HG03575 (cell line): ENCODE data around the gene SHBG.
"Not testable (repeated sequence)": the region's sequence is repeated elsewhere in the genome, so short reads cannot be mapped to it uniquely, and the experiment has no call there.

Source experiments
- ATAC-seq: cut with Tn5 transposase; IDR thresholded peaks from one replicate; pipeline ENCODE4 v1.9.1; 2021; ENCODE audit not compliant: unreplicated experiment, insufficient number of reproducible peaks, low FRiP score; ENCODE audit errors: extremely low read depth

SHBG gene

DNA sequence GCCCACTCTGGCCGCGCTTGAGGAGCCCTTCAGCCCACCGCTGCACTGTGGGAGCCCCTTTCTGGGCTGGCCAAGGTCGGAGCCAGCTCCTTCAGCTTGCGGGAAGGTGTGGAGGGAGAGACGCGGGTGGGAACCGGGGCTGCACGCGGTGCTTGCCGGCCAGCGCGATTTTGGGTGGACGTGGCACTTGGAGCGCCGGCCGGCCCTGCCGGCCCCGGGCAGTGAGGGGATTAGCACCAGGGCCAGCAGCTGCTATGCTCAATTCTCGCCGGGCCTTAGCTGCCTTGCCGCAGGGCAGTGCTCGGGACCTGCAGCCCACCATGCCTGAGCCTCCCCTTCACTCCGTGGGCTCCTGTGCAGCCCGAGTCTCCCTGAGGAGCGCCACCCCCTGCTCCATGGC is 10.8 kb downstream of the SHBG start:
- no peak for ATAC-seq

DNA sequence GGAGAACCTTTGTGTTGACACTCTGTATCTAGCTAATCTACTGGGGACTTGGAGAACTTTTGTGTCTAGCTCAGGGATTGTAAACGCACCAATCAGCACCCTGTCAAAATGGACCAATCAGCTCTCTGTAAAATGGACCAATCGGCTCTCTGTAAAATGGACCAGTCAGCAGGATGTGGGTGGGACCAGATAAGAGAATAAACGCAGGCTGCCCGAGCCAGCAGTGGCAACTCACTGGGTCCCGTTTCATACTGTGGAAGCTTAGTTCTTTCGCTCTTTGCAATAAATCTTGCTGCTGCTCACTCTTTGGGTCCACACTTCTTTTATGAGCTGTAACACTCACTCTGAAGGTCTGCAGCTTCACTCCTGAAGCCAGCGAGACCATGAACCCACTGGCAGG is 11.7 kb downstream of the SHBG start:
- not testable (repeated sequence) for ATAC-seq

DNA sequence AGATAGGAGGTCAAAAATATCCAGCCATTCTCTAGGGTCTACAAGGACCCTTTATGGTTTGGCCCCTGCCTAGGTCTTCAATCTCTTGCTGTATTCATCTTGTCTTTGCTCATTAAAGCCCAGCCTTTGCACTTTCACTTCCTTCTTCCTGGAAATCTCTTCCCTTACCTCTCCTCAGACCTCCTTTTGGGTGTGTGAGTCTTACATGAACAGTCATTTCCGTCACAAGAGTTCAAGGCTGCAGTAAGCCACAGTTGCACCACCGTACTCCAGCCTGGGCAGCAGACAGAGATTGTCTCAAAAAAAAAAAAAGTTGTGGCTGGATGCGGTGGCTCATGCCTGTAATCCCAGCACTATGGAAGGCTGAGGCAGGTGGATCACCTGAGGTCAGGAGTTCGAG is 14.8 kb downstream of the SHBG start:
- ATAC-seq: no peak

DNA sequence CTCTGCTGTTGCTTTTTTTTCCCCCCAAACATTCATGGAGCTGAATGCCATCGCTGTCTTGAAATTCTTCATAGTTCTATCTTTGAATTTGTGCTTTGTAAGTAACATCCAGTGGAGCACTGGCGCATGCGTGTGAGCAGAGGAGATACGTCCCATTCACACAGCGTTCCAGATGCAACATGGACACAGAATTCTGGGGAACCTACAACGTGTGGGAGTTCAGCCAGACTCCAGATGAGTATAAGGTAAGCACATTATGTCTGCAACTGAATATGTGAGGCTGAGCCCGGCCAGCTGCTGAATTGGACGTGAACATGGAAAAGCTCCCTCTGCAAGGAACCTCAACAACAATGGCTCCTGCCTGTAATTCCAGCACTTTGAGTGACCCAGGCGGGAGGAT is 16.5 kb downstream of the SHBG start:
- no peak for ATAC-seq

DNA sequence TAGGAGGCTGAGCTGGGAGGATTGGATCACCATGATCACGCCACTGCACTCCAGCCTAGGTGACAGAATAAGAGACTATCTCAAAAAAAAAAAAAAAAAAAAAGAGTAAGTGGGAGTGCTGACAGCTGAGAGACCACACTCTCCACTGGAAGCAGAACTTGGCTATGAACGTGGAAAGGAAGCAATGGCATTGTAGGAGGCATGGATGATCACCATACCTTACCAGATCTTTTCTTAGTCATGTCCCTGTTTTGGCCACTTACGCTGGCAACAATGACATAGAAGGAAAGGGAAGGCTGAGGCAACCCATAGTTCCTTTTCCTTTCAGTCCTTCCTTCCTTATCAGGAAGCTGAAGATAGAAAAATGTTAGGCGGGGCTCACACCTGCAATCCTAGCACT is 17.1 kb downstream of the SHBG start:
- no peak for ATAC-seq

DNA sequence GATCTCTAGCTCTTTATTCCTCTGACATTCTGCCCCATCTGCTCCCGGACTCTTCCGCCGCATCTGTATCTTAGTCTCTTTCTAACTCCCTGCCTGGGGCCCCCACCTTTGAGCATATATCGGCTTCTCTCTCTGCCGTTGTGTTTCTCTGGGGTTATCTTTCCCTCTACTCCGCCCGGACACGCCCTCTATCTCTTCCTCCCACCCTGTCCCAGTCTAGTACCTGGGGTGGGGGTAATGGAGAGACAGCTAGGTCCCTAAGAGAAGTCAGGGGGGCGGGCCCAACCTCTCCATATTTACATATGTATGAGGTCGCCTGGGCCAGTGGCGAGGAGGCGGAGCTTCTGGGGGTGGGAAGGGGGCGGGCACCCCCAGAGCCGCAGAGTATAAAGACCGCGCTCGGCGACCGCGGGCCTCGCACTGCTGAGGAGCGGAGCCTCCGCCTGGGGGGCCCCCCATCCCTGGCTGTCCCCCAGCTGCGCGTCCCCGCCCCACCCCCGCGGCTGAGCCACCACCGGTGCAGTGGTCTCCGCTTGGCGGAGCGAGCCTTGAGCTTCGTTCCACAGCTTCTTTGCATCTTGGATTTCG is 20.7 kb downstream of the SHBG start, which contains the start of gene ATP1B2:
TSS of gene ATP1B2 (plus strand) at position 418 of the 588 bp plus-strand sequence. CDS start 593 bp downstream, outside the sequence.
- no peak for ATAC-seq

DNA sequence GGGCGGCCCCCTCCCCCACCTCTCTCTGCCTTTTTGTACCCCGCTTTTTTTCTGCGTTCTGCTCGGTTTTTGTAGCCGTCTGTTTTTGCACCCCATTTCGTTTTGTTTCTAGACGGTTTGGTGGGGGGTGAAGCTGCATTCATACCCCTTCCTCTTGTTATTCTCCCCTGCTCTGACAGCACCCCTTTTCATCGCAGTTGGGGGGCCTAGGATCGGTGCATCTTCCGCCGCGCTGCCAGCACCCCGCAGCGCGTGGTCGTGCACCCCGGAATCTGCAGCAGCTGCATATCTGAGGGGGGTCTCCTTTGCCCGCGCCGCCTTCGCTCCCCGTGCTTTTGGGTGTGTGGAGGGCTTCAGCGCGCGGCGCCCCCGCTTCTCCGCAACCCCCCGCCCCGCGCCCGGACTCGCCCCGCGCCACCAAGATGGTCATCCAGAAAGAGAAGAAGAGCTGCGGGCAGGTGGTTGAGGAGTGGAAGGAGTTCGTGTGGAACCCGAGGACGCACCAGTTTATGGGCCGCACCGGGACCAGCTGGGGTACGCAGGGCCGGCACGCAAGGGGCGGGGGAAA is 21.2 kb downstream of the SHBG start:
- ATAC-seq: no peak

DNA sequence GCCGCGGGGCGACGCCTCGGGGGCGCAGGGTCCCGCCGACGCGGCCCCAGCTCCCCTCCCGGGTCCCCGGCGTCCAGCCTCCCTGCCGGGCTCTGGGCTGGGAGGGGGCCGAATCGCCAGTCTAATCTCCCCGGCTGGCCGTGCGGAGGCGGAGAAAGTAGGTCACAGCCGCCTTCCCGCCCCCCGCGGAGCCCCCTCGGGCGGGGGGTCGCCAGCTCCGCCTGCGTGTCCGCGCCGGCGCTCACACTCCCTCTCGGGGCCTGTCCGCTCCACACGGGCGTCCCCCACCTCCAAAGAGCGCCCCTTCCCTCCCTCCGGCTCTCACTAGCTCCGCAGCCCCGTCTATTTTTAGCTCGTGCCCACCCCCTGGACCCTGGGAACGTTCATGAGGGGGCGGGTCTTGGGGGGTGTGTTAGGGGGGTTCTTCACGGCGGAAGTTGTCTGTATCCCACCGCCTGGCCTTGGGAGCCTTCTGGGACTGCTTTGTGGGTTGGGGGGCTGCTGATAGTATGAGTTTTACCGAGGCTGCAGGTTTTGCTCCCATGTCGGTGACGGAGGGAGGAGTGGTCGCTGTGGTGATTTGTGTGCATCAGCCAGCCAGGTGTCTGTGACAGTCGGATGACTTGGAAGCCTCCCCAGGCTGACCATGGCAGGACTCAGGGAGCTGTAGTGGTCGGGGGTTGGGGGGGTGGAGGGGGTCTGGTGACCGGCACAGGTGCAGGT is 21.9 kb downstream of the SHBG start:
- ATAC-seq: no peak

DNA sequence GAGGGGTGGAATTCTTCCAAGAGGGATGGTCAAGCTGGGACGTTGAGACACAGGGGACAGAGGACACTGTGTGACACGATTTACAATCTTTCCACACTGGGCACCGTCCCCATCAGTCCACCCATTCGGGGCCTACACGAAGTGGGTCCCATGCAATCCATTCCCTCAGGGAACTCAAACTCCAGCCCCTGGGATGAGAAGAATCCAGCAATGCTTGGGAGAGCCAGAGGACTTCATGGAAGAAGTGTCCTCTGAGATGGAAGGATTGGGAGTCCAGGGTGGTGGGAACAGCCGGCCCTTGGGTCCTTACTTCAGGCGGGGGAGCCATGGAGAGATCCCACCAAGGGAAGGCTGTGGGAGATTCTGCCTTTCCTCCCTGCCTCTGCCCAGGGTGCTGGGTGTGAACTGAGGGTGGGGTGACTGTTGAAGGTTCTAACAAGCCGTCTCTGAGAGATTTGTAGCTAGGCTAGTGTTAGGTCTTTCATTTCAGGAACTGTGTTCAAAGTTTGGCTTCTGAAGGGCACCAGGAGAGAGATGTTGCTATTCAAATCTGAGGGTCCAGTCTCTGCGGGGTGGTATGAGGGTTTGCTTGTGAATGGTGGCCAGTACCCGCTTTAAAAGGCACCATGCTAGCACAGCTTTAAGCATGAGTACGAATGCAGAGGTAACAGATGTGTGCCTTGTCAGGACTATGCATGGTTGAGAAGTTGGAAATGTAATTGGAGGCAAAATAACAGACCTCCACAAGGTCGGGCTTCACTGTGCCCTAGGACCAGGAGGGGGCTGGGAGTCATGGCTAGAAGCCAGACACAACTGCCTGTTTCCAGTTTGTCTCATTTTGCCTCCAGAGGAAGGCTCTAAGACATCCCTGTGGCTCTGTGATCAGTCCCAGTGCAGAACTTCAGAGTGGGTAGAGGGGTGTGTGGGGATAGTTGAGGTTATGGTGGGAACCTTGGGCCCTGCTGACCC is 22.7 kb downstream of the SHBG start:
- ATAC-seq: no peak

DNA sequence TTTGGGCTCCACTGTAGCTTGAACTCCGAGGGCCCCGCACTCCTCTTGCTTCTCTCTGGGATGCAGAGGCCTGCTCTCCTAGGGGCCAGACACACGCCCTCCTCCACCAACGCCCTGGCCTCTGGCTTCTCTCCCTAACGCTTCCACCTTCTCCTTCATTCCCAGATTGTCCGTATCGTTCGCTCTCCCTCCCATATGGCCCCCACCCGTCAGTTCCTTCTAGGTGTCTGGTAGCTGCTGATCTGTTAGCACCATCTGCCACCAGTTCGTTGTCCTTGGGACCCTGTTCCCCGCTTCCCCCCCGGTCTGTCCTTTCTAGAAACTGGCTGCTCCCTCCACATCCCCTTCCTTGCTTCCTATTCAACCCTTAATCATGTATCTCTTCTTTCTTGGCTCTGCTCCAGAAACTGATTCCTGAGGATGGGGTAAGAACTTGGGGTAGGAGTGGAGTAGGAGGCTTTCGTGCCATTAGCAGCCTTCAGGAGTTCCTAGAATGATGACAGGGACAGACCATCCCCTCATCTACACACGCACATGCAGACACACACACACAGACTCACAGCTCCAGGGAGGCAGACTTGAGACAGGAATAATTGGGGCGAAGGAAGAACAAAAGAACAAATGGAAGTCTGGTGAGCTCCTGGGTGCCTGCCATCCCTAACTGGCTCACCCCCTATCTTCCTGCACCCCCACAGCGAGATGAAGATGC is 25.1 kb downstream of the SHBG start:
- ATAC-seq: no peak

DNA sequence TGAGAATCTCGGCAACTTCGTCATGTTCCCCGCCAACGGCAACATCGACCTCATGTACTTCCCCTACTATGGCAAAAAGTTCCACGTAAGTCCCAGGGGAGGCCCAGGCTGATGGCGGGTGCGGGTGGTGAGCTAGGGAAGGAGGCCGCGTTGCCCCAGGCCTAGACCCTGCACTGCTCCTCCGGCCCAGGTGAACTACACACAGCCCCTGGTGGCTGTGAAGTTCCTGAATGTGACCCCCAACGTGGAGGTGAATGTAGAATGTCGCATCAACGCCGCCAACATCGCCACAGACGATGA is 25.6 kb downstream of the SHBG start:
- ATAC-seq: no peak

DNA sequence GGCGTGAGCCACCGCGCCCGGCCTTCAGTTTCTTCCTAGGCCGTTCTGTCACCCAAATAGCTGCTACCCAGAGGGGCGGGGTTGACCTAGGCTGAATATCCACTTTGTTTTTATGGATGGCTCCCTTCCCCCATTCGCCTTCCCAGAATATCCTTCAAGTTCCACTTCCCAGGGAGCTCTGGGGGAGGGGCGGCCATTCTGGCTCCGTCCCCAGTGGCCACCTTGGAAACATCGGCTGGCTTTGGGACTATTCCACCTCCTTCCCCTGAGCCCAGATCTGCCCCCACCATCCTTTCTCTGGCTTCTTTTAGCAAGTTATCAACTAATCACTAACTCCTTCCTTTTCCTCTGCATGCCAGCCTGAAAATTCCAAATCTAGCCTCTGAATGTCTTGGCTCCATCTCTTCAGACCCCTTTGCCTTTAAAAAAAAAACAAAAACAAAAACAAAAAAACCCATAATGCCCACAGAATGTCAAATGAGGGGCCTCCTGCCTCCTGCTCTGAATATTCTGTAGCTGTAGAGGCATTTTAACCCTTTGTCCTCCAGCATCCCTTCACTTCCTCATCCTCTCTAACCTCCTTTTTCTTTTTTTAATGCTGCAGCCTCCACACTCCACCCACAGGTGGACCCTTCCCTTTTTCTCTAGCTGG is 27.1 kb downstream of the SHBG start:
- no peak for ATAC-seq

DNA sequence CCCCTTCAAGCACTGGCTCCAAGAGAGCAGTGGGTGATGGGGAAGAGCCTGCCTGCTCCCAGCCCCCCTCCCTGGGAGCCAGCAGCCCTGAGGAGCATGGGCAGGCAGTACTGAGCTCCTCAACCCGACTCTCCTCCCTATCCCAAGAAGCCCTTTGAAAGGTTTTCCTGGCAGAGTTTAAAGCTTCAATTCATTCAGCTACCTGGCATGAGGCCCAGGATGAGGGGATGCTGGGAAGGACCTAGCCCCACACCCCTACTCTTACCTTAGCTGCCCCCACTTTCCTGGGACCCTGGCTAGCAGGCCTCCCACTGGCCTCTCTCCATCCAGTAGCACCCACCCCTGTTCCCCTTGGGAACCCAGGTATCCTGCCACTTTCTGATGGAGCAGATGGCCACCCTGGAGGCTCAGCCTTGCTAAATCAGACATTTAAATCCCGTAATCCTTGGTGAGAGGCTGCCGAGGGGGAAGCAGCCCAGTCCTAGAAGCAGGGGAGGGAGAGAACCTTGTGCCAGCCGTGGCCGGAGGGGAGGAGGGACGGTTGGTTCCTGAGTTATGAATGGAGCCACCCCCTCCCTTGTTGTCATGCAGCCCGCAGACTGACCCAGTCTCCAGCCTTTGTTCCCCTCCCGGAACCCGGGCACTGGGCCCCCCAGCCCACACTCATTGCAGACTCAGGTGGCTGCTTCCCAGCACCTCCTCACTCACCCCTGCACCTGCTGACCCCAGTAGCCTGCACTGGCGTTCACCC is 37.9 kb downstream of the SHBG start:
- ATAC-seq: no peak

DNA sequence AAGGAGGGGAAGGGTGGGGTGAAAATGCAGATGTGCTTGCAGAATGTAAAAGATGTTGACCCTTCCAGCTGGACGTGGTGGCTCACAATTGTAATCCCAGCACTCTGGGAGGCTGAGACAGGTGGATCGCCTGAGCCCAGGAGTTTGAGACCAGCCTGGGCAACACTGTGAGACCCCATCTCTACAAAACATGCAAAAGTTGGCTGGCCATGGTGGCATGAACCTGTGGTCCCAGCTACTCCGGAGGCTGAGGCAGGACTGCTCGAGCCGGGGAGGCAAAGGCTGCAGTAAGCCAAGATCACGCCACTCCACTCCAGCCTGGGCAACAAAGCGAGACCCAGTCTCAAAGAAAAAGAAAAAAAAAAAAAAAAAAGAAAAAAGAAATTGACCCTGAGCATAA is 38.5 kb downstream of the SHBG start:
- no peak for ATAC-seq

DNA sequence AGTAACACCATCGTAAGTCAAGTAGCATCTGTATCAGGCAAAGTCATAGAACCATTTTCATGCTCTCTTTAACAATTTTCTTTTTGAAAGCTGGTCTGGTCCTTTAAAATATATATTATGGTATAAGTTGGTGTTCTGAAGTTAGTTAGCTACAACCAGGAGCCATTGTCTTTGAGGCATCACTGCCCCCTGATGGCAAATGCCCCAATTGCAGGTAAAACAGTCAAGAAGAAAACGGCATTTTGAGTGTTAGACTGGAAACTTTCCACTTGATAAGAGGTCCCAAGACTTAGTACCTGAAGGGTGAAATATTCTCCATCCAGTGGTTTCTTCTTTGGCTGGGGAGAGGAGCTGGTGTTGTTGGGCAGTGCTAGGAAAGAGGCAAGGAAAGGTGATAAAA is 43.3 kb downstream of the SHBG start:
- no peak for ATAC-seq

DNA sequence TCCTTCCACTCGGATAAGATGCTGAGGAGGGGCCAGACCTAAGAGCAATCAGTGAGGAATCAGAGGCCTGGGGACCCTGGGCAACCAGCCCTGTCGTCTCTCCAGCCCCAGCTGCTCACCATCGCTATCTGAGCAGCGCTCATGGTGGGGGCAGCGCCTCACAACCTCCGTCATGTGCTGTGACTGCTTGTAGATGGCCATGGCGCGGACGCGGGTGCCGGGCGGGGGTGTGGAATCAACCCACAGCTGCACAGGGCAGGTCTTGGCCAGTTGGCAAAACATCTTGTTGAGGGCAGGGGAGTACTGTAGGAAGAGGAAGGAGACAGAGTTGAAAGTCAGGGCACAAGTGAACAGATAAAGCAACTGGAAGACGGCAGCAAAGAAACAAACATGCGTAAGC is 45.0 kb downstream of the SHBG start:
- no peak for ATAC-seq

DNA sequence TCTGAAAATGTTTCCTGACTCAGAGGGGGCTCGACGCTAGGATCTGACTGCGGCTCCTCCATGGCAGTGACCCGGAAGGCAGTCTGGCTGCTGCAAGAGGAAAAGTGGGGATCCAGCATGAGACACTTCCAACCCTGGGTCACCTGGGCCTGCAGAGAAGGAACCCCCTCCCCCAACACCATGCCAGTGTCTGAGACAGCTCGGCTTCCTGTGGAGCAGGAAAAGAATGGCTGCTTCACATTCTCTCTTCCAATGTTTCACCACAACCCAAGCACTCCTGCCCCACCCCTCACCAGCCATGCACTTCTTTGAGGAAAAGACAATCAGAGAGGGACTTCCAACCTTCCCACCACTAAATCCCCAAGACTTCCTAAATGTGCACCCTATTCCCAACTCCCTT is 46.6 kb downstream of the SHBG start:
- ATAC-seq: no peak
